Measurements from ENCODE around the gene C20orf96. TPM values are rescaled to one million over a fixed set of nuclear protein-coding genes. Genes with fewer than 3 reads are reported as not detected.

The C20orf96 gene
- total and polyA plus RNA-seq, 2 experiments from 2014 or later: 9.3 to 41.9 TPM

DNA sequence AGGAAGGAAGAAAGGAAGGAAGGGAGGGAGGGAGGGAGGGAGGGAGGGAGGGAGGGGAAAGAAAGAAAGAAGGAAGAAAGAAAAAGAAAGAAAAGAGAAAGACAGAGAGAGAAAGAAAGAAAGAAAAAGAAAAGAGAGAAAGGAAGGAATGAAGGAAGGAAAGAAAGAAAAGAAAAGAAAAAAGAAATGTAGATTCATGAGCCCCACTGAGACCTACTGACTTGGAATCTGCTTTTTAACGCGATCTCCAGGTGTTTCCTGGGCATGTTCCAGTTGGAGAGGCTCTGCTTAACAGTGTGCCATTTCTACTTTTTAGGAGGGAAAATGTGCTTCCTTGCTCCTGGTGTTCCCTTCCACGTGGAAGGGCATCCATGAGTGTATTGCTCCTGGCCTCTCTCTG, 16.7 kb downstream of the C20orf96 start:
- no peaks in the 10 kb centered on the region for H3K9me3 ChIP-seq (ENCODE audit: low read depth)
- H3K27me3 ChIP-seq: no peaks in the 10 kb centered on the region
- no peak overlapping the region for H3K4me3 ChIP-seq
- H3K4me1 ChIP-seq (ENCODE audit: low read depth): no peaks in the 10 kb centered on the region
- no peak for DNase-seq (ENCODE audit: low read depth in 1 of 2, low spot score in 1 of 2)
- H3K36me3 ChIP-seq: peaks cover 22% of the 10 kb centered on the region
- no peak overlapping the region for H3K27ac ChIP-seq
- TF ChIP-seq CTCF (IDR thresholded peaks at IDR 0.05; ENCODE audit: low read depth, low read length): no peak

DNA sequence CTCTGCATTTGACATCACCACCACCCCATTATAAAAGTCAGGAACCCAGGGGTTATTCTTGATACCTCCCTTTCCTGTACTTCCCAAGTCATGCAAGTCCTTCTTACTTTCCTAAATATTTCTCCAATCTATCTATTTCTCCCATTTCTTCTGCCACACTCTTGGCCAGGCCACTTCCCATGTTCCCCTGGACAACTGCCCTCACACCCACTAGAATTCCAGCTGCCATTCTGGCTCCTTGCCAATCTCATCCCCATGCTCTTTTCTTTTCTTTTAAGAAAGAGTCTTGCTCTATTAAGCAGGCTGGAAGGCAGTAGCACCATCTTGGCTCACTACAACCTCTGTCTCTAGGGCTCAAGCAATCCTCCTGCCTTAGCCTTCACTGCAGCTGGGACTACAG, 17.8 kb downstream of the C20orf96 start:
- Histone ChIP-seq H3K9me3 (ENCODE audit: low read depth) (no peaks in the 10 kb centered on the region), H3K36me3 (peaks cover 19% of the 10 kb centered on the region), H3K4me3 (no peak overlapping the region), H3K27me3 (no peaks in the 10 kb centered on the region), H3K4me1 (ENCODE audit: low read depth) (no peaks in the 10 kb centered on the region), H3K27ac (no peak overlapping the region)
- TF ChIP-seq CTCF (IDR thresholded peaks at IDR 0.05; ENCODE audit: low read depth, low read length): no peak
- peak in 1 of 2 donors; percentile 20 for DNase-seq (ENCODE audit: low read depth in 1 of 2, low spot score in 1 of 2)

GRCh38 chr20:271528-271927, 19.0 kb downstream of the C20orf96 start:
- DNase-seq (ENCODE audit: low read depth in 1 of 2, low spot score in 1 of 2): no peak
- Histone ChIP-seq H3K27me3 (no peaks in the 10 kb centered on the region), H3K27ac (peak overlapping the region; percentile 30), H3K4me3 (no peak overlapping the region), H3K36me3 (peaks cover 10% of the 10 kb centered on the region), H3K9me3 (ENCODE audit: low read depth) (no peaks in the 10 kb centered on the region), H3K4me1 (ENCODE audit: low read depth) (no peaks in the 10 kb centered on the region)
- no peak for TF ChIP-seq CTCF (IDR thresholded peaks at IDR 0.05; ENCODE audit: low read depth, low read length)

- Histone ChIP-seq H3K27ac (peak overlapping the region; percentile 30), H3K27me3 (no peaks in the 10 kb centered on the region), H3K4me1 (ENCODE audit: low read depth) (no peaks in the 10 kb centered on the region), H3K9me3 (ENCODE audit: low read depth) (no peaks in the 10 kb centered on the region), H3K36me3 (peaks cover 7% of the 10 kb centered on the region), H3K4me3 (no peak overlapping the region)
- no peak for DNase-seq (ENCODE audit: low read depth in 1 of 2, low spot score in 1 of 2)
- no peak for TF ChIP-seq CTCF (IDR thresholded peaks at IDR 0.05; ENCODE audit: low read depth, low read length)
These were observed 19.5 kb downstream of the C20orf96 start for GRCh38 chr20:271069-271468.

- peak overlapping the region; percentile 28 for H3K27ac ChIP-seq
- no peak for DNase-seq (ENCODE audit: low read depth in 1 of 2, low spot score in 1 of 2)
- no peaks in the 10 kb centered on the region for H3K27me3 ChIP-seq
- no peaks in the 10 kb centered on the region for H3K4me1 ChIP-seq (ENCODE audit: low read depth)
- H3K9me3 ChIP-seq (ENCODE audit: low read depth): no peaks in the 10 kb centered on the region
- no peak overlapping the region for H3K4me3 ChIP-seq
- no peak for TF ChIP-seq CTCF (IDR thresholded peaks at IDR 0.05; ENCODE audit: low read depth, low read length)
- H3K36me3 ChIP-seq: peaks cover 4% of the 10 kb centered on the region
These were observed 20.0 kb downstream of the C20orf96 start for GRCh38 chr20:270517-270916.
